HG02852 (cell line): ENCODE results near the gene RIN1.
"Not testable (repeated sequence)": the region's sequence is repeated elsewhere in the genome, so short reads cannot be mapped to it uniquely, and the experiment has no call there.

Experiments
- ATAC-seq: cut with Tn5 transposase; IDR thresholded peaks from one replicate; pipeline ENCODE4 v1.9.1; 2021; ENCODE audit warnings: mild to moderate bottlenecking, moderate library complexity; ENCODE audit not compliant: unreplicated experiment

The RIN1 gene

GRCh38 chr11:66336234-66337102 lies at the start of gene RIN1:
Gene RIN1 (minus strand): TSS chr11:66336434. CDS start chr11:66336402, 32 bp downstream.
- peak; percentile 51 for ATAC-seq

- not testable (repeated sequence) for ATAC-seq
Measured at GRCh38 chr11:66384316-66384715, 48.1 kb upstream of the RIN1 start.

GRCh38 chr11:66380264-66380663 lies 44.0 kb upstream of the RIN1 start:
- not testable (repeated sequence) for ATAC-seq

- not testable (repeated sequence) for ATAC-seq
Measured at GRCh38 chr11:66373690-66374287, 37.6 kb upstream of the RIN1 start.

- ATAC-seq, result no peak
Measured at GRCh38 chr11:66373265-66373664, 37.0 kb upstream of the RIN1 start.

- peak; percentile 66 for ATAC-seq
Measured at GRCh38 chr11:66371627-66372415, 35.6 kb upstream of the RIN1 start, which contains the start of gene SLC29A2. Gene SLC29A2 (minus strand): TSS chr11:66371760. CDS start chr11:66371591, 169 bp downstream.

- ATAC-seq, result no peak
Measured at GRCh38 chr11:66369073-66369894, 33.0 kb upstream of the RIN1 start.

- ATAC-seq, result no peak
Measured at GRCh38 chr11:66368484-66368883, 32.2 kb upstream of the RIN1 start.

- no peak for ATAC-seq
Measured at GRCh38 chr11:66367561-66368312, 31.5 kb upstream of the RIN1 start.

- ATAC-seq, result no peak
Measured at GRCh38 chr11:66366844-66367477, 30.7 kb upstream of the RIN1 start.

- no peak for ATAC-seq
Measured at GRCh38 chr11:66365711-66366619, 29.7 kb upstream of the RIN1 start.

- no peak for ATAC-seq
Measured at GRCh38 chr11:66365166-66365565, 28.9 kb upstream of the RIN1 start.

- no peak for ATAC-seq
Measured at GRCh38 chr11:66363805-66364535, 27.7 kb upstream of the RIN1 start.

GRCh38 chr11:66363187-66363601 lies 27.0 kb upstream of the RIN1 start:
- no peak for ATAC-seq

- ATAC-seq, result no peak
Measured at GRCh38 chr11:66362481-66363147, 26.4 kb upstream of the RIN1 start.

GRCh38 chr11:66361502-66361941 lies 25.3 kb upstream of the RIN1 start:
- ATAC-seq, result no peak
